HepG2 (cell line): ENCODE data around the gene SLC44A4. TPM values are rescaled to one million over a fixed set of nuclear protein-coding genes. Genes with fewer than 3 reads are reported as not detected.

Source experiments
- HNRNPUL1 ChIP-seq: fragments of 200-400 bp; formaldehyde crosslinking; IDR thresholded peaks from 2 replicates; pipeline ENCODE4 v1.6.1; 2017; ENCODE audit warnings: low read depth, mild to moderate bottlenecking, low read length, moderate library complexity
- NFRKB ChIP-seq: fragments of 450-650 bp; IDR thresholded peaks from 2 replicates; pipeline ENCODE4 v1.6.1; 2017
- polyA plus RNA-seq, 8 experiments: library from polyadenylated mRNA; depleted of rRNA in 3 of 8; stranded (reverse) in 7 of 8; unstranded in 1 of 8; fragments of >200 nt; fragmentation: Illumina TruSeq in 4 of 8; extraction: Trizol in 4 of 8; gene quantifications; 2 replicates each; pipeline versions ENCODE4 v1.2.1 to v1.2.3, GENCODE V29; 2011 to 2016; ENCODE audit warnings: low read depth in 4 of 8, missing spikeins in 1 of 8, mixed read lengths in 1 of 8; ENCODE audit not compliant: insufficient read depth in 1 of 8
- small RNA-seq, 3 experiments: library from RNA; depleted of rRNA; stranded (forward); fragments of <200 nt; gene quantifications; one replicate each; pipeline ENCODE3, GENCODE V24; 2012; ENCODE audit warnings: low read depth in 2 of 3, low replicate concordance in 1 of 3; ENCODE audit not compliant: insufficient read length in 3 of 3, insufficient read depth in 2 of 3
- total RNA-seq, 5 experiments: library from RNA; depleted of rRNA; stranded (reverse); fragments of >200 nt; fragmentation: Illumina TruSeq; extraction: Trizol; gene quantifications; 2 replicates each; pipeline ENCODE4 v1.2.3, GENCODE V29; 2016; ENCODE audit warnings: low read depth in 1 of 5

Gene SLC44A4
- total and polyA plus RNA-seq, 2 of the 13 experiments (the other 11 are each of a cell fraction or from before 2014, with no cell fraction given): 3.5 to 5.9 TPM

- TF ChIP-seq HNRNPUL1 (no peak), NFRKB (no peak)
Measured at GRCh38 chr6:31813465-31813849, 65.3 kb downstream of the SLC44A4 start (continued).

Small RNAs within 50 kb of the gene (small RNA-seq; reads per million reads assigned to genes)
- gene SNORD48 (93.8 to 3,236 (median 122) reads per million in 3 experiments), gene SNORD52 (0 reads per million in 3 experiments)

Other genes with a start within 250 kb of the SLC44A4 start
Only the 30 nearest of the 35 such genes appear.
- 22.8 and 25.3 TPM in 2 replicates for gene GPANK1, start 214.0 kb downstream of the SLC44A4 start, total RNA-seq (2016; rRNA removed; fragmentation: Illumina TruSeq; extraction: Trizol)
- 14.8 and 15.4 TPM in 2 replicates for gene GPANK1, start 214.0 kb downstream of the SLC44A4 start, polyA plus RNA-seq (2011; rRNA removed)
- 296 and 316 TPM in 2 replicates for gene CSNK2B, start 212.9 kb downstream of the SLC44A4 start, total RNA-seq (2016; rRNA removed; fragmentation: Illumina TruSeq; extraction: Trizol)
- 111 and 116 TPM in 2 replicates for gene CSNK2B, start 212.9 kb downstream of the SLC44A4 start, polyA plus RNA-seq (2011; rRNA removed)
- gene LY6G5B, start 209.0 kb downstream of the SLC44A4 start, total RNA-seq (2016; rRNA removed; fragmentation: Illumina TruSeq; extraction: Trizol): 0.73 and 7.8 TPM in 2 replicates
- gene LY6G5B, start 209.0 kb downstream of the SLC44A4 start, polyA plus RNA-seq (2011; rRNA removed): 14.7 and 15.7 TPM in 2 replicates
- gene LY6G5C, start 197.9 kb downstream of the SLC44A4 start, total RNA-seq (2016; rRNA removed; fragmentation: Illumina TruSeq; extraction: Trizol): 0.33 TPM in 1 of 2 replicates, not detected in the other
- gene LY6G5C, start 197.9 kb downstream of the SLC44A4 start, polyA plus RNA-seq (2011; rRNA removed): 0.50 and 0.55 TPM in 2 replicates
- 16.2 and 43.5 TPM in 2 replicates for gene ABHD16A, start 175.7 kb downstream of the SLC44A4 start, total RNA-seq (2016; rRNA removed; fragmentation: Illumina TruSeq; extraction: Trizol)
- 45.4 and 49.0 TPM in 2 replicates for gene ABHD16A, start 175.7 kb downstream of the SLC44A4 start, polyA plus RNA-seq (2011; rRNA removed)
- gene LY6G6F, start 172.1 kb downstream of the SLC44A4 start, total RNA-seq (2016; rRNA removed; fragmentation: Illumina TruSeq; extraction: Trizol): not detected in 2 replicates
- not detected in 2 replicates for gene LY6G6F, start 172.1 kb downstream of the SLC44A4 start, polyA plus RNA-seq (2011; rRNA removed)
- not detected in 2 replicates for gene LY6G6D, start 163.6 kb downstream of the SLC44A4 start, total RNA-seq (2016; rRNA removed; fragmentation: Illumina TruSeq; extraction: Trizol)
- not detected in 2 replicates for gene LY6G6D, start 163.6 kb downstream of the SLC44A4 start, polyA plus RNA-seq (2011; rRNA removed)
- gene LY6G6C, start 157.3 kb downstream of the SLC44A4 start, total RNA-seq (2016; rRNA removed; fragmentation: Illumina TruSeq; extraction: Trizol): not detected in 2 replicates
- gene LY6G6C, start 157.3 kb downstream of the SLC44A4 start, polyA plus RNA-seq (2011; rRNA removed): 0.15 and 0.21 TPM in 2 replicates
- not detected in 2 replicates for gene MPIG6B, start 155.6 kb downstream of the SLC44A4 start, total RNA-seq (2016; rRNA removed; fragmentation: Illumina TruSeq; extraction: Trizol)
- not detected in 2 replicates for gene MPIG6B, start 155.6 kb downstream of the SLC44A4 start, polyA plus RNA-seq (2011; rRNA removed)
- 14.4 and 16.4 TPM in 2 replicates for gene DDAH2, start 149.7 kb downstream of the SLC44A4 start, total RNA-seq (2016; rRNA removed; fragmentation: Illumina TruSeq; extraction: Trizol)
- 21.1 and 21.9 TPM in 2 replicates for gene DDAH2, start 149.7 kb downstream of the SLC44A4 start, polyA plus RNA-seq (2011; rRNA removed)
- gene CLIC1, start 142.5 kb downstream of the SLC44A4 start, total RNA-seq (2016; rRNA removed; fragmentation: Illumina TruSeq; extraction: Trizol): 445 and 602 TPM in 2 replicates
- 891 and 997 TPM in 2 replicates for gene CLIC1, start 142.5 kb downstream of the SLC44A4 start, polyA plus RNA-seq (2011; rRNA removed)
- 2.5 and 10.2 TPM in 2 replicates for gene MSH5, start 139.0 kb downstream of the SLC44A4 start, total RNA-seq (2016; rRNA removed; fragmentation: Illumina TruSeq; extraction: Trizol)
- gene MSH5, start 139.0 kb downstream of the SLC44A4 start, polyA plus RNA-seq (2011; rRNA removed): 28.3 and 38.7 TPM in 2 replicates
- 0.56 and 2.5 TPM in 2 replicates for gene SAPCD1, start 116.3 kb downstream of the SLC44A4 start, total RNA-seq (2016; rRNA removed; fragmentation: Illumina TruSeq; extraction: Trizol)
- gene SAPCD1, start 116.3 kb downstream of the SLC44A4 start, polyA plus RNA-seq (2011; rRNA removed): 3.9 and 5.3 TPM in 2 replicates
- 0.79 and 0.86 TPM in 2 replicates for gene VWA7, start 101.7 kb downstream of the SLC44A4 start, total RNA-seq (2016; rRNA removed; fragmentation: Illumina TruSeq; extraction: Trizol)
- gene VWA7, start 101.7 kb downstream of the SLC44A4 start, polyA plus RNA-seq (2011; rRNA removed): 3.3 and 4.4 TPM in 2 replicates
- 56.1 and 59.2 TPM in 2 replicates for gene VARS1, start 83.2 kb downstream of the SLC44A4 start, total RNA-seq (2016; rRNA removed; fragmentation: Illumina TruSeq; extraction: Trizol)
- gene VARS1, start 83.2 kb downstream of the SLC44A4 start, polyA plus RNA-seq (2011; rRNA removed): 14.7 and 19.9 TPM in 2 replicates
- gene LSM2, start 72.0 kb downstream of the SLC44A4 start, total RNA-seq (2016; rRNA removed; fragmentation: Illumina TruSeq; extraction: Trizol): 90.5 and 93.7 TPM in 2 replicates
- gene LSM2, start 72.0 kb downstream of the SLC44A4 start, polyA plus RNA-seq (2011; rRNA removed): 64.7 and 69.4 TPM in 2 replicates
- gene HSPA1L, start 63.7 kb downstream of the SLC44A4 start, total RNA-seq (2016; rRNA removed; fragmentation: Illumina TruSeq; extraction: Trizol): 0.55 and 0.94 TPM in 2 replicates
- 0.78 and 1.0 TPM in 2 replicates for gene HSPA1L, start 63.7 kb downstream of the SLC44A4 start, polyA plus RNA-seq (2011; rRNA removed)
- gene HSPA1A, start 63.5 kb downstream of the SLC44A4 start, total RNA-seq (2016; rRNA removed; fragmentation: Illumina TruSeq; extraction: Trizol): 83.5 and 85.0 TPM in 2 replicates
- 44.5 and 80.9 TPM in 2 replicates for gene HSPA1A, start 63.5 kb downstream of the SLC44A4 start, polyA plus RNA-seq (2011; rRNA removed)
- 186 and 189 TPM in 2 replicates for gene HSPA1B, start 51.3 kb downstream of the SLC44A4 start, total RNA-seq (2016; rRNA removed; fragmentation: Illumina TruSeq; extraction: Trizol)
- gene HSPA1B, start 51.3 kb downstream of the SLC44A4 start, polyA plus RNA-seq (2011; rRNA removed): 26.0 and 57.2 TPM in 2 replicates
- gene NEU1, start 16.2 kb downstream of the SLC44A4 start, total RNA-seq (2016; rRNA removed; fragmentation: Illumina TruSeq; extraction: Trizol): 139 and 297 TPM in 2 replicates
- 202 and 215 TPM in 2 replicates for gene NEU1, start 16.2 kb downstream of the SLC44A4 start, polyA plus RNA-seq (2011; rRNA removed)
- 43.5 and 69.2 TPM in 2 replicates for gene EHMT2, start 18.7 kb upstream of the SLC44A4 start, total RNA-seq (2016; rRNA removed; fragmentation: Illumina TruSeq; extraction: Trizol)
- gene EHMT2, start 18.7 kb upstream of the SLC44A4 start, polyA plus RNA-seq (2011; rRNA removed): 51.2 and 55.2 TPM in 2 replicates
- gene ZBTB12, start 23.1 kb upstream of the SLC44A4 start, total RNA-seq (2016; rRNA removed; fragmentation: Illumina TruSeq; extraction: Trizol): 6.0 and 6.8 TPM in 2 replicates
- 4.8 and 7.3 TPM in 2 replicates for gene ZBTB12, start 23.1 kb upstream of the SLC44A4 start, polyA plus RNA-seq (2011; rRNA removed)
- gene C2, start 48.7 kb upstream of the SLC44A4 start, total RNA-seq (2016; rRNA removed; fragmentation: Illumina TruSeq; extraction: Trizol): 70.9 and 165 TPM in 2 replicates
- 307 and 450 TPM in 2 replicates for gene C2, start 48.7 kb upstream of the SLC44A4 start, polyA plus RNA-seq (2011; rRNA removed)
- gene CFB, start 67.1 kb upstream of the SLC44A4 start, total RNA-seq (2016; rRNA removed; fragmentation: Illumina TruSeq; extraction: Trizol): 71.1 and 171 TPM in 2 replicates
- 513 and 772 TPM in 2 replicates for gene CFB, start 67.1 kb upstream of the SLC44A4 start, polyA plus RNA-seq (2011; rRNA removed)
- 69.8 and 80.4 TPM in 2 replicates for gene NELFE, start 80.0 kb upstream of the SLC44A4 start, total RNA-seq (2016; rRNA removed; fragmentation: Illumina TruSeq; extraction: Trizol)
- 51.3 and 57.3 TPM in 2 replicates for gene NELFE, start 80.0 kb upstream of the SLC44A4 start, polyA plus RNA-seq (2011; rRNA removed)
- gene SKIC2, start 80.2 kb upstream of the SLC44A4 start, total RNA-seq (2016; rRNA removed; fragmentation: Illumina TruSeq; extraction: Trizol): 59.7 and 67.1 TPM in 2 replicates
- 68.4 and 76.1 TPM in 2 replicates for gene SKIC2, start 80.2 kb upstream of the SLC44A4 start, polyA plus RNA-seq (2011; rRNA removed)
- gene DXO, start 93.1 kb upstream of the SLC44A4 start, total RNA-seq (2016; rRNA removed; fragmentation: Illumina TruSeq; extraction: Trizol): 10.8 and 18.6 TPM in 2 replicates
- gene DXO, start 93.1 kb upstream of the SLC44A4 start, polyA plus RNA-seq (2011; rRNA removed): 26.2 and 28.9 TPM in 2 replicates
- 73.0 and 165 TPM in 2 replicates for gene C4A, start 103.1 kb upstream of the SLC44A4 start, total RNA-seq (2016; rRNA removed; fragmentation: Illumina TruSeq; extraction: Trizol)
- 478 and 755 TPM in 2 replicates for gene C4A, start 103.1 kb upstream of the SLC44A4 start, polyA plus RNA-seq (2011; rRNA removed)
- gene C4B, start 135.8 kb upstream of the SLC44A4 start, total RNA-seq (2016; rRNA removed; fragmentation: Illumina TruSeq; extraction: Trizol): 67.2 and 167 TPM in 2 replicates
- gene C4B, start 135.8 kb upstream of the SLC44A4 start, polyA plus RNA-seq (2011; rRNA removed): 538 and 944 TPM in 2 replicates
- gene CYP21A2, start 159.4 kb upstream of the SLC44A4 start, total RNA-seq (2016; rRNA removed; fragmentation: Illumina TruSeq; extraction: Trizol): 0.29 and 1.5 TPM in 2 replicates
- gene CYP21A2, start 159.4 kb upstream of the SLC44A4 start, polyA plus RNA-seq (2011; rRNA removed): 6.3 and 8.6 TPM in 2 replicates